Endodermal cell (in vitro differentiated cells): Measurements from ENCODE around the gene CDC42BPB. TPM values are rescaled to one million over a fixed set of nuclear protein-coding genes. Genes with fewer than 3 reads are reported as not detected.

ENCODE experiments used
- DNase-seq: peaks from one replicate; pipeline ENCODE4 v3.0.0-alpha.2; 2017
- H3K27ac ChIP-seq: 2 replicates; pipeline ENCODE4 v1.5.1; 2013; ENCODE audit warnings: mild to moderate bottlenecking, low read depth, low read length, moderate library complexity
- H3K27me3 ChIP-seq: 2 replicates; pipeline ENCODE4 v1.6.1; 2013; ENCODE audit warnings: mild to moderate bottlenecking, low read length, moderate library complexity; ENCODE audit not compliant: insufficient read depth, control insufficient read depth, poor library complexity, severe bottlenecking
- H3K36me3 ChIP-seq: 2 replicates; pipeline ENCODE4 v1.7.0; 2013; ENCODE audit warnings: mild to moderate bottlenecking, low read length, moderate library complexity; ENCODE audit not compliant: control insufficient read depth, insufficient read depth
- H3K4me1 ChIP-seq: one replicate; pipeline ENCODE4 v1.7.0; 2013; ENCODE audit warnings: low read length; ENCODE audit not compliant: control insufficient read depth, insufficient read depth
- H3K4me3 ChIP-seq: 2 replicates; pipeline ENCODE4 v1.5.1; 2013; ENCODE audit warnings: mild to moderate bottlenecking, low read length, moderate library complexity
- H3K9ac ChIP-seq: 2 replicates; pipeline ENCODE4 v1.6.1; 2013; ENCODE audit warnings: mild to moderate bottlenecking, low read length, moderate library complexity; ENCODE audit not compliant: poor library complexity, severe bottlenecking; ENCODE audit errors: extremely low read depth
- H3K9me3 ChIP-seq: 2 replicates; pipeline ENCODE4 v1.6.1; 2013; ENCODE audit warnings: mild to moderate bottlenecking, low read length, moderate library complexity; ENCODE audit not compliant: control insufficient read depth
- H3K27ac Mint-ChIP-seq: 2 replicates; pipeline ENCODE4 v1.8.0; 2020; ENCODE audit warnings: mixed read lengths
- H3K27me3 Mint-ChIP-seq: 2 replicates; pipeline ENCODE4 v1.8.0; 2021; ENCODE audit warnings: mild to moderate bottlenecking, mixed read lengths; ENCODE audit not compliant: insufficient read depth
- H3K36me3 Mint-ChIP-seq: 2 replicates; pipeline ENCODE4 v1.8.0; 2020; ENCODE audit warnings: low read depth, mixed read lengths
- H3K4me1 Mint-ChIP-seq: 2 replicates; pipeline ENCODE4 v1.8.0; 2020; ENCODE audit warnings: mixed read lengths
- H3K4me3 Mint-ChIP-seq: 2 replicates; pipeline ENCODE4 v1.8.0; 2020; ENCODE audit warnings: mild to moderate bottlenecking, moderate library complexity, mixed read lengths
- H3K9me3 Mint-ChIP-seq: 2 replicates; pipeline ENCODE4 v1.8.0; 2020; ENCODE audit warnings: mild to moderate bottlenecking, mixed read lengths
- WGBS, 2 experiments: methylation state at CpG; one replicate each; pipeline versions ENCODE4 v1.1.5 to v1.1.7; 2013; ENCODE audit warnings: missing lambda C conversion rate in 2 of 2, mixed read lengths in 1 of 2; ENCODE audit not compliant: insufficient coverage in 1 of 2, insufficient read length in 1 of 2; 5-methylcytosine and 5-hydroxymethylcytosine counted together
- total RNA-seq, 2 donors: library from RNA; stranded (reverse); fragmentation: NEBNext Ultra II Directional in 1 of 2; extraction: Animal tissue kit (Norgen Biotek cat#: 25700) in 1 of 2; gene quantifications; 2 replicates in 1 of 2; 3 replicates in 1 of 2; pipeline ENCODE4 v1.2.1, GENCODE V29; 2021
- TF ChIP-seq, protein P1 (sequence below): fragments of 200-600 bp; sonication (generic); conservative IDR thresholded peaks from 2 replicates; pipeline ENCODE4 v1.5.0; 2021; ENCODE audit warnings: antibody characterized with exemption, mild to moderate bottlenecking

The CDC42BPB gene
- total RNA-seq, 2 donors from 2014 or later, result 120 to 123 TPM

DNA sequence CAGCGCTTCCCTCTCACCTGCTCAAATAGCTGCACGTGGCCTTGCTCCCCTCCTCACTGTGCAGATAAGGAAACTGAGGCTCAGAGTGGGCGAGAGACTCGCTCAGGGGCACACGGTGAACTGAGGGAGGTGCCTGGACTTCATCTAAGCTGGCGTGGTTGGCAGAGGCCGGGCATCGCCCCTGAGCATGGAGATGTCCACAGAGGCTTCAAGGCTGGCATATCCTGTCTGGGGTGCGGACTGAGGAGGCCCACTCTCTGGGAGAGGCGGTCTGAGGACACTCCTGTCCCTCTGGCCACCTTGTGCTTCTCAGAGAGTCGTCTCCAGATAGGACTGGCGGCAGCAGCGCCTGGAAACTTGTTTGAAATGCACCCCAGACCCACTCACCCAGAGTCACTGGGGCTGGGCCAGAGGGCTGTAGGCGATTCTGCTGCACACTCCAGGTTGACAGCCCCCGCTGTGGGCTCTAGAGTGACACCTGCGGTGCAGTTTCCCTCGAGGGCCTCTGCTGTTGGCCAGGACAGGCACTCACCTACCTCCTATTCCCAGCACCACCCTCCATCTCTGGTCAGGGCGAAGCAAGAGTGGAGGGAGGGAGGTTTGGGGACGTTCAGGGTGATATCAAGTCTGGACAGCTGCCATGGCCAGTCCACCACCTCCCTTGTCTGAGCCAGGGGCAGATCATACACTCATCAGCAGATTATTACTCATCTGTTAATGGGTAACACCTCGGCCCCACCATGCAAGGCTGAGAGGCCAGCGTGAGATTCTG, 15.4 kb upstream of the CDC42BPB start:
- Mint-ChIP-seq H3K27ac (no peak overlapping the region), H3K27me3 (peaks cover 6% of the 10 kb centered on the region), H3K4me3 (no peak overlapping the region), H3K9me3 (no peaks in the 10 kb centered on the region), H3K36me3 (no peaks in the 10 kb centered on the region), H3K4me1 (no peaks in the 10 kb centered on the region)
- TF ChIP-seq, protein P1, sequence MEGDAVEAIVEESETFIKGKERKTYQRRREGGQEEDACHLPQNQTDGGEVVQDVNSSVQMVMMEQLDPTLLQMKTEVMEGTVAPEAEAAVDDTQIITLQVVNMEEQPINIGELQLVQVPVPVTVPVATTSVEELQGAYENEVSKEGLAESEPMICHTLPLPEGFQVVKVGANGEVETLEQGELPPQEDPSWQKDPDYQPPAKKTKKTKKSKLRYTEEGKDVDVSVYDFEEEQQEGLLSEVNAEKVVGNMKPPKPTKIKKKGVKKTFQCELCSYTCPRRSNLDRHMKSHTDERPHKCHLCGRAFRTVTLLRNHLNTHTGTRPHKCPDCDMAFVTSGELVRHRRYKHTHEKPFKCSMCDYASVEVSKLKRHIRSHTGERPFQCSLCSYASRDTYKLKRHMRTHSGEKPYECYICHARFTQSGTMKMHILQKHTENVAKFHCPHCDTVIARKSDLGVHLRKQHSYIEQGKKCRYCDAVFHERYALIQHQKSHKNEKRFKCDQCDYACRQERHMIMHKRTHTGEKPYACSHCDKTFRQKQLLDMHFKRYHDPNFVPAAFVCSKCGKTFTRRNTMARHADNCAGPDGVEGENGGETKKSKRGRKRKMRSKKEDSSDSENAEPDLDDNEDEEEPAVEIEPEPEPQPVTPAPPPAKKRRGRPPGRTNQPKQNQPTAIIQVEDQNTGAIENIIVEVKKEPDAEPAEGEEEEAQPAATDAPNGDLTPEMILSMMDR, result no peak
- no peak overlapping the region for H3K27ac ChIP-seq
- peak; percentile 52 for DNase-seq
- no peak overlapping the region for H3K4me3 ChIP-seq
- WGBS, 2 experiments, result 85% methylated on average over 11 to 20 of the region's 21 CpGs
- no peaks in the 10 kb centered on the region for H3K36me3 ChIP-seq
- H3K27me3 ChIP-seq, result no peaks in the 10 kb centered on the region
- no peaks in the 10 kb centered on the region for H3K4me1 ChIP-seq
- no peaks in the 10 kb centered on the region for H3K9me3 ChIP-seq
- H3K9ac ChIP-seq, result no peak overlapping the region

DNA sequence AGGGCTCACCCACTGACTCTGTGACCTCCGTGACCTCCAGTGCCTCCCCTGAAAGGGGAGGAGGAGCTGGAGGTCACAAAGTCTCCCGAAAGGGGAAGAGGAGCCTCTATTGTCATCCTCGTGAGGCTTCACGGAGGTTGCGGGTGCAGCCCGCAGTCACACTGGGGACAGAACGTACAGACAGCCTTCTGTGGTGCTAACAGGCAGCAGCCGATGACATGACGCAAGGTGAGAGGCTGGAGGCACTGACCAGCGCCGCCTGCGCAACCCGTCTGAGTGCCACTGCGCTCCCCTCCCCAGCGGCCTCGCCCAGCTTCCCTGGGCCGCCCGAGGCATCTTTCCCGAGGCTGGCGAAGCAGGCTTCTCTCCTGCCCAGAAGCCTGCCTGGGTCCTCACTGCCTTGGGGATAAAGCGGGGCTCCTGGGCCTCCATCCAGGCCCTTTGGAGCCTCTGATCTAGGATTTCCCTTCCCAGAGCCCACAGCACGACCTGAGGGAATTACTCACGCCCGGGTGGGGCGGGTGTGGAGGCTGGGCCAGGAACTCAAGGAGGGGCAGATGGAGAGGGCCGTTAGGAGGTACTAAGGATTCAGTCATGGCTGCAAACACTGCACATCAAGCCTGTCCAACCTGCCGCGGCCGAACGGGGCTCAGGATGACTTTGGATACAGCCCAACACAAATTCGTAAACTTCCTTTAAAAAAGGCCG, 14.3 kb upstream of the CDC42BPB start:
- no peak overlapping the region for H3K27ac Mint-ChIP-seq
- WGBS, 2 experiments, result 92 to 94% methylated on average over 24 to 32 of the region's 32 CpGs
- Histone ChIP-seq H3K4me3 (no peak overlapping the region), H3K9me3 (no peaks in the 10 kb centered on the region), H3K27ac (no peak overlapping the region), H3K9ac (no peak overlapping the region), H3K4me1 (no peaks in the 10 kb centered on the region), H3K27me3 (no peaks in the 10 kb centered on the region), H3K36me3 (no peaks in the 10 kb centered on the region)
- H3K4me3 Mint-ChIP-seq, result no peak overlapping the region
- TF ChIP-seq, protein P1, result no peak
- DNase-seq, result no peak
- H3K36me3 Mint-ChIP-seq, result no peaks in the 10 kb centered on the region
- no peaks in the 10 kb centered on the region for H3K9me3 Mint-ChIP-seq
- no peaks in the 10 kb centered on the region for H3K4me1 Mint-ChIP-seq
- peaks cover 3% of the 10 kb centered on the region for H3K27me3 Mint-ChIP-seq

DNA sequence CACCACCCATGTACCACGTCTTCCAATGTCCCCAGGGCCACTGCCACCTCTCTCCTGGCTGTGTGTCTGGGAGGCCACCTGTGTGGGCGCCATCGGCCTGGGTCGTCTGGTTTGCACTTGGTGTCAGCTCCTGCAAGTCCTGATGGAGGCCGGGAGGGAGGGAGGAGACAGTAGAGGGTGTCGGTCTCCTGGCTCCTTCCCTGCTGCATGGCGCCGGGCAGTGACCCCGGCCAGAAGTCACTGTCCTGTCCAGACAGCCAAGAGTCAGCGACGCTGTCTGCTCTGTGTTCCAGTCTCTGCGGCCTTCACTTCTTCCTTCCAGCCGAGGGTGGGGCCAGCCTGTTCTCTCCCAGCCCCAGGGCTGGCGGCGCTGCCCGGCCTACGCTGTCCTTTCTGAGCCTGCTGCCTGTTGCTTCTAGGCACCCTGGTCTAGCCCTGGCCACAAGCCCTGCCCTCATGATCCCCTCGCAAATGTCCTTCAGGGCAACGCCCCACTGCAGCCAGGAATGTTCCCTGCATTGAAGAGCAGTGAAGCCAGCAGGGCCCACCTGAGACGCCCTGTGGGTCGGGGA, 13.7 kb upstream of the CDC42BPB start:
- Mint-ChIP-seq H3K27ac (no peak overlapping the region), H3K36me3 (no peaks in the 10 kb centered on the region), H3K4me1 (no peaks in the 10 kb centered on the region), H3K27me3 (no peaks in the 10 kb centered on the region), H3K9me3 (no peaks in the 10 kb centered on the region), H3K4me3 (no peak overlapping the region)
- 88 to 91% methylated on average over 14 to 21 of the region's 21 CpGs for WGBS, 2 experiments
- Histone ChIP-seq H3K36me3 (no peaks in the 10 kb centered on the region), H3K27ac (no peak overlapping the region), H3K9me3 (no peaks in the 10 kb centered on the region), H3K4me1 (no peaks in the 10 kb centered on the region), H3K27me3 (no peaks in the 10 kb centered on the region), H3K9ac (no peak overlapping the region), H3K4me3 (no peak overlapping the region)
- DNase-seq, result no peak
- TF ChIP-seq, protein P1, result no peak
